22Rv1 (cell line): ENCODE results near the gene YAE1.

Experiments used
- ZFX ChIP-seq: fragments of 450-650 bp; IDR thresholded peaks from 2 replicates; pipeline ENCODE4 v1.6.1; 2017; ENCODE audit warnings: antibody characterized with exemption, borderline replicate concordance
- TF ChIP-seq, protein P1 (sequence below): fragments of 450-650 bp; IDR thresholded peaks from 2 replicates; pipeline ENCODE4 v1.5.1; 2017; ENCODE audit warnings: mild to moderate bottlenecking

DNA sequence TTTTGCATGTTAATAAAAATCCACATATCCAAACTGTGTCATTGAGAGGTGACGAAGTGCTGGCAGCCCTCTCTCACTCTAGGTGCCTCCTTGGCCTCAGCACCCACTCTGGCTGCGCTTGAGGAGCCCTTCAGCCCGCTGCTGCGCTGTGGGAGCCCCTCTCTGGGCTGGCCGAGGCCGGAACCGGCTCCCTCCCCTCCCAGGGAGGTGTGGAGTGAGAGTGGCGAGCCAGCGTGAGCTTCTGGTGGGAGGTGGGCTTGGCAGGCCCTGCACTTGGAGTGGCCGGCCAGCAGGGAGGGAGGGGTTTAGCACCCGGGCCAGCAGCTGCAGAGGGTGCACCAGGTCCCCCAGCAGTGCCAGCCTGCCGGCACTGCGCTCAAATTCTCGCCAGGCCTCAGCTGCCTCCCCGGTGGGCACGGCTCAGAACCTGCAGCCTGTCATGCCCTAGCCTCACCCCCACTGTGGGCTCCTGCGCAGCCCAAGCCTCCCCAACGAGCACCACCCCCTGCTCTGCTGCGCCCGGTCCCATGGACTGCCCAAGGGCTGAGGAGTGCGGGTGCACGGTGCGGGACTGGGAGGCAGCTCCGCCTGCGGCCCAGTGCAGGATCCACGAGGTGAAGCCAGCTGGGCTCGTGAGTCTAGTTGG, 11.1 kb downstream of the YAE1 start:
- TF ChIP-seq, protein P1, sequence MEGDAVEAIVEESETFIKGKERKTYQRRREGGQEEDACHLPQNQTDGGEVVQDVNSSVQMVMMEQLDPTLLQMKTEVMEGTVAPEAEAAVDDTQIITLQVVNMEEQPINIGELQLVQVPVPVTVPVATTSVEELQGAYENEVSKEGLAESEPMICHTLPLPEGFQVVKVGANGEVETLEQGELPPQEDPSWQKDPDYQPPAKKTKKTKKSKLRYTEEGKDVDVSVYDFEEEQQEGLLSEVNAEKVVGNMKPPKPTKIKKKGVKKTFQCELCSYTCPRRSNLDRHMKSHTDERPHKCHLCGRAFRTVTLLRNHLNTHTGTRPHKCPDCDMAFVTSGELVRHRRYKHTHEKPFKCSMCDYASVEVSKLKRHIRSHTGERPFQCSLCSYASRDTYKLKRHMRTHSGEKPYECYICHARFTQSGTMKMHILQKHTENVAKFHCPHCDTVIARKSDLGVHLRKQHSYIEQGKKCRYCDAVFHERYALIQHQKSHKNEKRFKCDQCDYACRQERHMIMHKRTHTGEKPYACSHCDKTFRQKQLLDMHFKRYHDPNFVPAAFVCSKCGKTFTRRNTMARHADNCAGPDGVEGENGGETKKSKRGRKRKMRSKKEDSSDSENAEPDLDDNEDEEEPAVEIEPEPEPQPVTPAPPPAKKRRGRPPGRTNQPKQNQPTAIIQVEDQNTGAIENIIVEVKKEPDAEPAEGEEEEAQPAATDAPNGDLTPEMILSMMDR: no peak
- no peak for TF ChIP-seq ZFX
